IPS DF 6.9 (cell line): ENCODE results near the gene CHAD.

Source experiments
- DNase-seq: peaks from one replicate; pipeline ENCODE4 v3.0.0-alpha.2; 2013; ENCODE audit warnings: low read depth, low spot score
- H3K27ac ChIP-seq: one replicate; pipeline ENCODE4 v1.5.1; 2013; ENCODE audit warnings: low read length, control low read depth
- H3K27me3 ChIP-seq: 2 replicates; pipeline ENCODE4 v1.6.1; 2013; ENCODE audit warnings: mild to moderate bottlenecking, low read length; ENCODE audit not compliant: control insufficient read depth, insufficient read depth
- H3K36me3 ChIP-seq: 2 replicates; pipeline ENCODE4 v1.6.1; 2013; ENCODE audit warnings: low read length; ENCODE audit not compliant: control insufficient read depth, insufficient read depth
- H3K4me1 ChIP-seq: 2 replicates; pipeline ENCODE4 v1.6.1; 2013; ENCODE audit warnings: low read length; ENCODE audit not compliant: control insufficient read depth, insufficient read depth
- H3K4me3 ChIP-seq: 2 replicates; pipeline ENCODE4 v1.5.1; 2013; ENCODE audit warnings: mild to moderate bottlenecking, low read length
- H3K9me3 ChIP-seq: 2 replicates; pipeline ENCODE4 v1.6.1; 2013; ENCODE audit warnings: low read length, inconsistent platforms; ENCODE audit not compliant: control insufficient read depth, insufficient read depth
- WGBS: extraction: QIAGEN DNeasy Blood & Tissue Kit; methylation state at CpG from one replicate; pipeline ENCODE4 v1.1.7; 2013; ENCODE audit warnings: mixed read lengths, missing lambda C conversion rate; ENCODE audit not compliant: insufficient read length, insufficient coverage; 5-methylcytosine and 5-hydroxymethylcytosine counted together

The CHAD gene

DNA sequence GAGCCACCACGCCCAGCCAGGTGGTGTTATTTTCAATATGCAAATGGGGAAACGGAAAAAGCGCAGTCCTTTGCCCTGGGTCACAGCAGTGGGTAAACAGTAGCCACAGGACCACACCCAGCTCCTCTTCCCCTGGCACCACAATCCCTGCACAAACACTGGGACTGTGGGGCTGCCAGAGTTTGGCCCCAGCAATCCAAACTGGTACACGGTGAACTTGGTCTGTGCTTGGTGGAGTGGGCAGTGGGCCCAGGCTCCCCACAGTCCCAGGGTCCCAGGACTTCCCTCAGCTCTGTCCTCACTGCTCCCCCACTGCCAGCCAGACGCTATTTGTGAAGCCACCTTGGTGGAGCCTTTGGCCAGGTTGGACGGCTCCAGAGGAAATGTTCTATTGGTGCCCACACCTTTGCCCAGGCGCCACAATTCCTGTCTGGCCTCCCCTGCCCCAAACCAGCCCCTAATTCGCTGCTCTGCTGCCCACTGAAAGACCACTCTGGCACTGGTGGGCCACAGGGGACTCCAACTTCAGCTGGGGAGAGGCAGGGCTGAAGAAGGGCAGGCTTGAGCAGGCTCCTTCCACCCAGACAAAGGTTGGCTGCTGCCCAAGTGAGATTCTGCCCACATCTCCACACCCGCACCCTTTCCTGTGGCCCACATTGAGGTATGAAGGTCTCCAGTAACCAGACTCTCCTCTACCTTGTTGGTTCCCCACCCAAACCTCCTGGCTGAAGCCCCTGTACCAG, 2.1 kb downstream of the CHAD start:
- no peak overlapping the region for H3K4me3 ChIP-seq
- no peaks in the 10 kb centered on the region for H3K9me3 ChIP-seq
- H3K27ac ChIP-seq: no peak overlapping the region
- H3K36me3 ChIP-seq: no peaks in the 10 kb centered on the region
- DNase-seq: no peak
- no CpG with 5 or more reads among the region's 9 CpGs for WGBS
- peaks cover 9% of the 10 kb centered on the region; the same call in 1 of the 2 replicates for H3K27me3 ChIP-seq
- H3K4me1 ChIP-seq: peaks cover 10% of the 10 kb centered on the region

DNA sequence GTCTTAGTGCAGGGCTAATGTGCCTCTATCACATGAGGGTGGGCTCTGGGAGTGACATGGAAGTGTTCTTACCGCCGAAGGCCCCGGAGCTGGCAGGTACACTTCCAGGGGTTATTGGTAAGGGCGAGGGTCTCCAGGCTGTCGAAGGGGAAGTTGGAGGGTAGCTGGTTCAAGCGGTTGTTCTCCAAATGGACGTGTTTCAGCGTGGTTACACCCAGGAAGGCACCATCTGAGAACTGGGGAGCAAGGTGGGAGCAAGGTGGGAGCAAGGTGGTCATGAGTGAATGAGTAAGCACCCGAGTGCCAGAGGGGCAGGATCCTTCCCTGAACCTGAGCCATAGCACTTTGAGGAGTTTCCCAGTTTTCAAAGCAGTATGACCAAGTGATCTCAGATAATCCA, 3.0 kb downstream of the CHAD start:
- DNase-seq: no peak
- H3K4me1 ChIP-seq: peaks cover 10% of the 10 kb centered on the region
- no peaks in the 10 kb centered on the region for H3K9me3 ChIP-seq
- peaks cover 9% of the 10 kb centered on the region; the same call in 1 of the 2 replicates for H3K27me3 ChIP-seq
- no peak overlapping the region for H3K27ac ChIP-seq
- no peak overlapping the region for H3K4me3 ChIP-seq
- no CpG with 5 or more reads among the region's 9 CpGs for WGBS
- H3K36me3 ChIP-seq: no peaks in the 10 kb centered on the region

DNA sequence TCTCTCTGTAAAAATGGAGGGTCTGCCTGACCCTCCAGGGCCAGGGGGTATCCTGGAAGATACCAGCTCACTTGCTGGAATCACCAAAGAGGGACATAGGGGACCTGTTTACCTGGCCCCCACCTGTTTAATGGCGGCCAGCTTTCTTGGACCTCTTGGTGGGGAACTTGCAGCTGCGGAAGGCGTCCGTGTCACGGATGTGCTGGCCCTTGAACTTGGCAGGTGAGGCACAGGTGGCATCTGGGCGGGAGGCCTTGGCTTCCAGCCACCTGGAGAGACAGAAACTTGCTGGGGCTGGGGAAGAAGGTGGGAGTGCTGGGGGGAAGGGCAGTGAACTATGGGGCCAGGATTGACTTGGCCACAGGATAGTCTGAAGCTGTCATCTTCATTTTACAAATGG, 3.5 kb downstream of the CHAD start:
- peaks cover 9% of the 10 kb centered on the region; the same call in 1 of the 2 replicates for H3K27me3 ChIP-seq
- WGBS: no CpG with 5 or more reads among the region's 6 CpGs
- no peak for DNase-seq
- H3K36me3 ChIP-seq: no peaks in the 10 kb centered on the region
- peaks cover 10% of the 10 kb centered on the region for H3K4me1 ChIP-seq
- H3K27ac ChIP-seq: no peak overlapping the region
- H3K9me3 ChIP-seq: no peaks in the 10 kb centered on the region
- no peak overlapping the region for H3K4me3 ChIP-seq

DNA sequence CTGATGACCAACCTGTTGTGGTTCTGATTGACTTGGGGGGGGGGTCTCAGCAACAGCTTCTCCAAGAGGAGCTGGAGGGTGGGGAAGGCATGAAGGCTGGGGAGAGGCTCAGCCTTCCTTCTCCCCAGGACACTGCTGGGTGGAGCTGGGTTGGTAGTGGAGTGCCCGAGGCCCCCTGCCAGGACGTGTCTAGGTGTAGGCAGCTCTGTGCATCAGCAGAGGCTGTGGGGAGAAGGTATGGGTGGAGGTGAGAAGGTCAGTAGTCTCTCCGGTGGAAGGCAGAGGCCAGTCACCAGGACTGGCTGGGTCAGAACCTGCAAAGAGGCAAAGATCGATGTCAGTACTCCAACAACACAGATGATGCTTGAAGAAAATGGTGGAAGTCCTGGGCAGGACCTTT, 3.9 kb downstream of the CHAD start:
- no peaks in the 10 kb centered on the region for H3K9me3 ChIP-seq
- no peak for DNase-seq
- no CpG with 5 or more reads among the region's 4 CpGs for WGBS
- no peak overlapping the region for H3K27ac ChIP-seq
- peaks cover 9% of the 10 kb centered on the region; the same call in 1 of the 2 replicates for H3K27me3 ChIP-seq
- H3K4me3 ChIP-seq: no peak overlapping the region
- no peaks in the 10 kb centered on the region for H3K36me3 ChIP-seq
- H3K4me1 ChIP-seq: peaks cover 10% of the 10 kb centered on the region

DNA sequence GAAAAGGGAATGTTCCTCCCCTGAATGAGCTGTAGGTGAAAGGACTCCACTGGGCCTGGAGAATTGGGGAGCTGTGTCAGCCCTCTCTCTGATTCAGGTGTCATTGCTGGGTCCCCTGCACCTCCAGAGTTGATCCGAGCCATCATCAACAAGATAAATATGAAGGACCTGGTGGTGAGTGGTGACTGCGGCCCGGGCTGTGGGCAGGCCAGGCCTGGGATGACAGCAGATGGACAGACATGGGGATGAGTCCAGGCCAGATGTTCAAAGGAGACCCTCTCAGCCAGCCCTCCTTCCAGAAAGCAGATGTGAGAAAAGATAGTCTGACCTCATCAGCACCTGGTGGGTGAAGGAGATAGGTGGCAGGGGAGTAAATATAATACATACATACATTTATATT, 4.6 kb downstream of the CHAD start:
- Histone ChIP-seq H3K4me1 (peaks cover 10% of the 10 kb centered on the region), H3K4me3 (no peak overlapping the region), H3K27ac (no peak overlapping the region), H3K9me3 (no peaks in the 10 kb centered on the region), H3K27me3 (peaks cover 9% of the 10 kb centered on the region; the same call in 1 of the 2 replicates), H3K36me3 (no peaks in the 10 kb centered on the region)
- no CpG with 5 or more reads among the region's 3 CpGs for WGBS
- DNase-seq: no peak

DNA sequence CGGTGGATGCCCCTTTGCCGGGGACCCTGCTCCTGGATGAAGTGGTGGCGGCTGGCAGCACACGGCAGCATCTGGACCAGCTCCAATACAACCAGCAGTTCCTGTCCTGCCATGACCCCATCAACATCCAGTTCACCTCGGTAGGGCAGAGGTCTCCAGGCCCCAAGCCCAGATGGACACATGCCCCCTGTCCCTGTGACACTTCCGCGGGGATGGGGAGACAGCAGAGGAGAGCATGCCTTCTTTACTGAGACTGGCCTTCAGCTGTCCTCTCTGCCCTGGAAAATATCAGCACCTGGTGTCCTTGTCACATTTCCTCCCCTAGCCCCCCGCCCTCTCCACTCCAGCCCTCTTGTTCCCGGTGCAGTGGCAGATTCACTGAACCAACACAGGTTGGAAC, 6.2 kb downstream of the CHAD start:
- Histone ChIP-seq H3K9me3 (no peaks in the 10 kb centered on the region), H3K36me3 (no peaks in the 10 kb centered on the region), H3K27ac (no peak overlapping the region), H3K4me3 (no peak overlapping the region), H3K27me3 (no peaks in the 10 kb centered on the region), H3K4me1 (peaks cover 3% of the 10 kb centered on the region)
- DNase-seq: no peak
- no CpG with 5 or more reads among the region's 9 CpGs for WGBS

DNA sequence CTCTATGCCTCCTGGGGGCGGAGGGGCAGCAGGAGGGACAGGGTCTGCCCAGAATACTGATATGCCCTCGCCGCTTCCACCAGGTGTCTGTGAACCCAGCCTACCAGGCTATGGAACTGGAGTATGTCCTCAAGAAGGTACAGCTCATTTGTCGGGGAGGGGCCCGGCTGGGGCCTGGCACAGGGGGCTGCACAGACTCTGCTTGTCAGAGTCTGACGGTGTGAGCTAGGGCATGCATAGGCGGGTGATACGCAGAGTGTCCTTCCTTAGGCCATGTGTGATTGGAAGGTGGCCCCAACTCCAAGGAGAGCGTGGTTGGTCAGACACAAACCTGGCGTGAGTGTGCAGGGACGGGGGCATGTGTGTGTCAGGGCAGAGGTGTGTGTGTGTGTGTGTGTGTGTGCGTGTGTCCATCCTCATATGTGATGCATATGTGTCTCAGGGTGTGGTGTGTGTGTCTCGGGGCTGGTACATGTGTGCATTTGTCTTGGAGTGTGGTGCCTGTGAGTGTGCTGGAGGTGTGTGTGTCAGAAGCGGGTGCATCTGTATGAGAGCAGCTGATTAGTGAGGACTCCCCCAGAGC, 7.0 kb downstream of the CHAD start:
- no peaks in the 10 kb centered on the region for H3K9me3 ChIP-seq
- H3K27ac ChIP-seq: no peak overlapping the region
- no peaks in the 10 kb centered on the region; the same call in 1 of the 2 replicates for H3K4me1 ChIP-seq
- no peak overlapping the region for H3K4me3 ChIP-seq
- no peaks in the 10 kb centered on the region for H3K27me3 ChIP-seq
- no peak for DNase-seq
- no CpG with 5 or more reads among the region's 14 CpGs for WGBS
- H3K36me3 ChIP-seq: no peaks in the 10 kb centered on the region

DNA sequence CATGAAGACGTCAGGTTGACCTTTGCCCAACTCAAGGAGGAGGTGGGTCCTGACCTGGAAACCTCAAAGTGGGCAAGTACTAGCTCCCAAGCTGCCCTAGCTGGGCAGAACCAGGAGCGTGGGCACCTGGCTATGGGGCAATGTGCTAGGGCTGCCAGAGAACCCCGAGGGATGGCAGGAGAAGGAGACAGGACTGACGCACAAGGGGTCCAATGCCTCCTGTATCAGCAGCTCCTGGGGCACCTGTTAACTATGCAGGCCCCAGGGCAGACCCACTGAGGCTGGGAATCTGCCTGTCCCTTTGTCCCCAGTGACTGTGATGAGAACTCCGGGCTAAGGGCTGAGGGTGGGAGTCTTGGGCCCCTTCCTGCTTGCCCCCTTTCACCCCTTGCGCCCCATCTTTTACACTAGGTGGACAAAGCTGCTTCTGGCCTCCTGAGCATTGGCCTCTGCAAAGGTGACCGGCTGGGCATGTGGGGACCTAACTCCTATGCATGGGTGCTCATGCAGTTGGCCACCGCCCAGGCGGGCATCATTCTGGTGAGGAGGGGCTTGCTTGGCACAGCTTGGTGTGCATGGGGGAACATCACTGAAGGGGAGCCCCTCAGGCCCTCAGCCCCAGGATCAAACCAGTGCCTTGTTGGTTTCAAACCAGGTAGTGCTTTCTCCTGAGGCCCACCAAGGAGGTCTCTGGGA, 7.7 kb downstream of the CHAD start:
- DNase-seq: no peak
- WGBS: no CpG with 5 or more reads among the region's 9 CpGs
- no peaks in the 10 kb centered on the region for H3K9me3 ChIP-seq
- H3K27me3 ChIP-seq: no peaks in the 10 kb centered on the region
- H3K4me3 ChIP-seq: no peak overlapping the region
- no peak overlapping the region for H3K27ac ChIP-seq
- no peaks in the 10 kb centered on the region for H3K36me3 ChIP-seq
- no peaks in the 10 kb centered on the region; the same call in 1 of the 2 replicates for H3K4me1 ChIP-seq

DNA sequence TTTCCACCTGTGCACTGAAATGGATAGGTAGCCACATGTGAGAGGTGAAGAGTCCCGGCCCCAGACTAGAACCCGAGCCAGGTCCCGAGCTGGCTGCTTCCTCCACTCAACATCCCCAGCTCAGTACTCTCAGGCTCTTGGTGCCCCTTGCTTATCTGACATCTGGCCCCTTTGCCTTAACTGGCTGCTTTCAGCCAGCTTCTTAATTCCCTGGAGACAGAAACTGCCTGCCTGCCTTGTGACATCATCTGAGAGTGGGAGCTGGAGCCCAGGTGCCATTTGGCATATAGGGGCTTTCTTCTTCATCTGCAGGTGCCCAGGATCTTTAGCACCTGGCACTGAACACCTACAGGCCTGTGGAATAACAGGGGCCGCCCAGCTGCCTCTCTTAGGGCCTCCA, 8.9 kb downstream of the CHAD start:
- H3K27ac ChIP-seq: no peak overlapping the region

DNA sequence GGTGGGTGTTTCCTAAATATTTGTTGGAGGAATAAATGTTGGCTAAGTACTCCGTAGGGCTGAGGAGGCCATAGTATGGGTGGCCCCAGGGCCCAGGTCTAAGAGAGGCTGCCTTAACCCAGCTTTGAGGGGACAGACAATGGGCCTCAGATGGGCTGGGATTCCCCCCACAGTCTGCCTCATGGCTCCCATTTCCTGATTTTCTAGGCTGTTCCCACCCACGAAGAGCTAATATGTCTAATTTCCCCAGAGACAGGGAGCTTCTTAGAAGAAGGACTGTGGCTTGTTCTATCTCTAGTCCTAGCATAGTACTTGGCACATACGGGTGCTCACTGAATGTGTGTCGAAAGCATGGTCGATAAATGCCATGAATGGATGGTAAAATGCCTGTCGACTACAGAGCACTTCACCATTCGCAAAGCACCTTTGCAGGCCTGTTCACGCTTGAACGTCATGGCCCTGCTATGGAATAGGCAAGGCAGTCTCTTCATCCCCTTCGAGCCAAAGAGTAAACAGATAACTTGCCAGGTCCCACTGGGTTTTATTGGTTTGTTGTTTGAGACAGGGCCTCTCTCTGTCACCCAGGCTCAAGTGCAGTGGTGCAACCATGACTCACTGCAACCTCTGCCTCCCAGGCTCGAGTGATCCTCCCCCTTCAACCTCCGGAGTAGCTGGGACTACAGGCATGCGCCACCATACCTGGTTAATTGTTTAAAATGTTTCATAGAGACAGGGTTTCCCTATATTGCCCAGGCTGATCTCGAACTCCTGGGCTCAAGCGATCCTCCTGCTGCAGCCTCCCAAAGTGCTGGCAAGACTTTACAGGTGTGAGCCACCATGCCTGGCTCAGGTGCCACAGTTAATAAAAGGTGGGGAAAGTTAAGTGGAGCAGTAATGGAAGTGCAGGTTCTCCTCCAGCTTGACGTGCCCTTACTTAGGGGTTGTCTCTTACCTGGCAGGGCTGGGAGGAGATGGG, 9.7 kb downstream of the CHAD start:
- H3K27me3 ChIP-seq: no peaks in the 10 kb centered on the region
- no peaks in the 10 kb centered on the region for H3K36me3 ChIP-seq
- no peak overlapping the region for H3K4me3 ChIP-seq
- DNase-seq: no peak
- no peak overlapping the region for H3K27ac ChIP-seq
- no peaks in the 10 kb centered on the region for H3K9me3 ChIP-seq
- no CpG with 5 or more reads among the region's 16 CpGs for WGBS
- no peaks in the 10 kb centered on the region; the same call in 1 of the 2 replicates for H3K4me1 ChIP-seq

More for the DNA sequence above, 8.9 kb downstream of the CHAD start:
- Histone ChIP-seq H3K4me3 (no peak overlapping the region), H3K36me3 (no peaks in the 10 kb centered on the region), H3K9me3 (no peaks in the 10 kb centered on the region), H3K4me1 (no peaks in the 10 kb centered on the region; the same call in 1 of the 2 replicates), H3K27me3 (no peaks in the 10 kb centered on the region)
- no peak for DNase-seq
- no CpG with 5 or more reads among the region's 4 CpGs for WGBS
